Measurements from ENCODE around the gene ANGPTL3.
"Not testable (repeated sequence)": the region's sequence is repeated elsewhere in the genome, so short reads cannot be mapped to it uniquely, and the experiment has no call there.

Gene ANGPTL3, protein sequence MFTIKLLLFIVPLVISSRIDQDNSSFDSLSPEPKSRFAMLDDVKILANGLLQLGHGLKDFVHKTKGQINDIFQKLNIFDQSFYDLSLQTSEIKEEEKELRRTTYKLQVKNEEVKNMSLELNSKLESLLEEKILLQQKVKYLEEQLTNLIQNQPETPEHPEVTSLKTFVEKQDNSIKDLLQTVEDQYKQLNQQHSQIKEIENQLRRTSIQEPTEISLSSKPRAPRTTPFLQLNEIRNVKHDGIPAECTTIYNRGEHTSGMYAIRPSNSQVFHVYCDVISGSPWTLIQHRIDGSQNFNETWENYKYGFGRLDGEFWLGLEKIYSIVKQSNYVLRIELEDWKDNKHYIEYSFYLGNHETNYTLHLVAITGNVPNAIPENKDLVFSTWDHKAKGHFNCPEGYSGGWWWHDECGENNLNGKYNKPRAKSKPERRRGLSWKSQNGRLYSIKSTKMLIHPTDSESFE

DNA sequence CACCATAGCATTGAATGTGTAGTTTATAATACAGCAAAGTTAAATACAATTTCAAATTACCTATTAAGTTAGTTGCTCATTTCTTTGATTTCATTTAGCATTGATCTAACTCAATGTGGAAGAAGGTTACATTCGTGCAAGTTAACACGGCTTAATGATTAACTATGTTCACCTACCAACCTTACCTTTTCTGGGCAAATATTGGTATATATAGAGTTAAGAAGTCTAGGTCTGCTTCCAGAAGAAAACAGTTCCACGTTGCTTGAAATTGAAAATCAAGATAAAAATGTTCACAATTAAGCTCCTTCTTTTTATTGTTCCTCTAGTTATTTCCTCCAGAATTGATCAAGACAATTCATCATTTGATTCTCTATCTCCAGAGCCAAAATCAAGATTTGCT lies at the start of gene ANGPTL3:
ANGPTL3 (plus strand) TSS at position 240 of the 400 bp plus-strand sequence; CDS start at position 287, 47 bp downstream.
- DNase-seq = no peak

DNA sequence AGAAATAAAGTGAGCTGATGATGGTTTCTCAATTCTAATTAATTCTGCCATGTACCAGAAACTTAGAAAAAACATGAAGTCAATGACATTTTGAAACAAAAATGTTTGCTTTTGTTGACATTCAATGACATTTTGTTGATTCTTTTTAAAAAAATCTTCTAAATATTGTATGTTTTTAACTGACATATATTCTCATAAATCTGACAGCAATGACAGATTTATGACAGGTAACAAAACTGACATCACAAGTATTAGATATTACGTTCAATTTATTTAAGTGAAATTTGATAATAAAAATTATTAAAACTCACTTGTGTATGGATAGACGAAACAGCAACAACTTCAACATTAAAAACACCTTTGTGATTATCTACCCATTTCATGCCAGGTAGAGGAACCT lies 36.0 kb upstream of the ANGPTL3 start:
- no peak for DNase-seq

DNA sequence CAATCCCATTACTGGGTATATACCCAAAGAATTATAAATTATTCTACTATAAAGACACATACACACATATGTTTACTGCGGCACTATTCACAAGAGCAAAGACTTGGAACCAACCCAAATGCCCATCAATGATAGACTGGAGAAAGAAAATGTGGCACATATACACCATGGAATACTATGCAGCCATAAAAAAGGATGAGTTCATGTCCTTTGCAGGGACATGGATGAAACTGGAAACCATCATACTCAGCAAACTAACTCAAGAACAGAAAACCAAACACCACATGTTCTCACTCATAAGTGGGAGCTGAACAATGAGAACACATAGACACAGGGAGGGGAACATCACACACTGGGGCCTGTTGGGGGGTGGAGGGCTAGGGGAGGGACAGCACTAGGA lies 30.1 kb upstream of the ANGPTL3 start:
- not testable (repeated sequence) for DNase-seq

DNA sequence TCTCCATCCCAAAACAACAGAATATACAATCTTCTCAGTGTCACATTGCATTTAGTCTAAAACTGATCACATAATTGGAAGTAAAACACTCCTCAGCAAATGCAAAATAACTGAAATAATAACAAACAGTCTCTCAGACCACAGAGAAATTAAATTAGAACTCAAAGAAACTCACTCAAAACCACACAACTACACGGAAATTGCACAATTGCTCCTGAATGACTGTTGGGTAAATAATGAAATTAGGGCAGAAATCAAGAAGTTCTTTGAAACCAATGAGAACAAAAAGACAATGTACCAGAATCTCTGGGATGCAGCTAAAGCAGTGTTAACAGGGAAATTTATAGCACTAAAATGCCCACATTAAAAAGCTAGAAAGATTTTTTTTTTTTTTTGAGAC lies 29.4 kb upstream of the ANGPTL3 start:
- DNase-seq = not testable (repeated sequence)

DNA sequence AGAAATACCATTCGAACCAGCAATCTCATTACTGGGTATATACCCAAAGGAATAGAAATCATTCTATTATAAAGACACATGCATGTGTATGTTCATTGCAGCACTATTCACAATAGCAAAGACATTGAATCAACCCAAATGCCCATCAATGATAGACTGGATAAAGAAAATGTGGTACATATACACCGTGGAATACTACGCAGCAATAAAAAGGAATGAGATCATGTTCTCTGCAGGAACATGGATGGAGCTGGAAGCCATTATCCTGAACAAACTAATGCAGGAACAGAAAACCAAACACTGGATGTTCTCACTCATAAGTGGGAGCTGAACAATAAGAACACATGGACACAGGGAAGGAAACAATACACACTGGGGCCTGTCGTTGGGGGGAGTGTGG lies 25.8 kb upstream of the ANGPTL3 start:
- not testable (repeated sequence) for DNase-seq

GRCh38 chr1:62572476-62572875 lies 24.8 kb upstream of the ANGPTL3 start:
- no peak for DNase-seq

DNA sequence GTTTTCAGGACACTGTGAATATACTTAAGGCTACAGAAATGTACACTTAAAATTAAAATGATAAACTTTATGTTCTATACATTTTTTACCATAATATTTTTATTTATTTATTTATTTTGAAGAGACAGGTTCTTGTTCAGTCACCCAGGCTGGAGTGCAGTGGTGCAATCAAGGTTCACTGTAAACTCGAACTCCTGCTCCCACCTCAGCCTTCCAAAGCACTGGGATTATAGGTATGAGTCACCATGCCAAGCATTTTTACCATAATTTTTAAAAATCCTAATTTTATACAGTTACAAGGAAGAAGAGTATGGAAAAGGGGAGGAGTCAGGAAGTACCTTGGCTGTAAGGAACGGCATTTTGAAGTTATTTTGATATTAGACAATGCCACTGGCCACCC lies 23.6 kb upstream of the ANGPTL3 start:
- DNase-seq = no peak

- DNase-seq = no peak
These were observed 11.7 kb upstream of the ANGPTL3 start for GRCh38 chr1:62585469-62586155.

DNA sequence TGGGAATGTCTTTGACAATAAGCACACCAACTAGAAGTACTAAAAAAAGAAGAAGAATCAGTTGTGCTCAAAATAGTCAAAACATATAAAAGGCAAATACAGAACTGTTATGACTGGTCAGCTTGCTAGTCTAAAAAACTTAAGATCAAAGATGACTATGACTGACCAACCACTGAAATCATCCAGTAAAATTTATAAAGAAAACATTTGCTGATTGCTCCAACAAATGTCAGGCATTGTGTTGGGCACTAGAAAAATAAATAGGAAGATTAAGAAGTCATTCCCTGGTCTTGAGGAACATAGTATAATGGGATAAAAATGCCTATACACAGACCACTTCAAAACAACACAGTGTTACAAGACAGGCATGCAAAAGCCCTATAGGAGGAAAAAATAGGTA lies 9.3 kb upstream of the ANGPTL3 start:
- no peak for DNase-seq

GRCh38 chr1:62589321-62589720 lies 8.0 kb upstream of the ANGPTL3 start:
- DNase-seq = no peak

- no peak for DNase-seq
These were observed 6.9 kb upstream of the ANGPTL3 start for GRCh38 chr1:62590255-62590969.

DNA sequence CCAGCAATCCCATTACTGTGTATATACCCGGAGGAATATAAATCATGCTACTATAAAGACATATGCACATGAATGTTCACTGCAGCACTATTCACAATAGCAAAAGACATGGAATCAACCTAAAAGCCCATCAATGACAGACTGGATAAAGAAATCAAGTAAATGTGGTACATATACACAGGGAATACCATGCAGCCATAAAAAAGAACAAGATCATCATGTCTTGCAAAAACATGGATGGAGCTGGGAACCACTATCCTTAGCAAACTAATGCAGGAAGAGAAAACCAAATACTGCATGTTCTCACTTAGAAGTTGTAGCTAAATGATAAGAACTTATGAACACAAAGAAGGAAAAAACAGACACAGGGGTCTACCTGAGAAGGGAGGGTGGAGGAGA lies 6.4 kb upstream of the ANGPTL3 start:
- no peak for DNase-seq

GRCh38 chr1:62593825-62594394 lies 3.4 kb upstream of the ANGPTL3 start:
- DNase-seq = no peak

GRCh38 chr1:62595647-62596046 lies 1.7 kb upstream of the ANGPTL3 start:
- no peak for DNase-seq

- DNase-seq = no peak
These were observed 1.7 kb downstream of the ANGPTL3 start for GRCh38 chr1:62599044-62599443.

DNA sequence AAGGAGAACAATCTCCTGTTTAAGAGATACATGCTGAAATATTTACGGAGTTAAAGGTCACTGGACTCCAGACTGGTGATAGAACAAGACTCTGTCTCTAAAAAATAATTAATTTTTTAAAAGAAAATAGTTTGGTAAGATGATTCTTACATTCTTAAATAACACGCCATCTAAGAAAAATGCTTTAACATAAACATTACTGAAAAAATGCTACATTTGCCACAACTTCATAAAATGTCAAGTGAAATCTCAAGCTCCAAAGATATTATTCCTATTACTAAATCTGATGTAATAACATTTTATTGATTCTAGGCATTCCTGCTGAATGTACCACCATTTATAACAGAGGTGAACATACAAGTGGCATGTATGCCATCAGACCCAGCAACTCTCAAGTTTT lies 4.1 kb downstream of the ANGPTL3 start:
- DNase-seq = no peak

DNA sequence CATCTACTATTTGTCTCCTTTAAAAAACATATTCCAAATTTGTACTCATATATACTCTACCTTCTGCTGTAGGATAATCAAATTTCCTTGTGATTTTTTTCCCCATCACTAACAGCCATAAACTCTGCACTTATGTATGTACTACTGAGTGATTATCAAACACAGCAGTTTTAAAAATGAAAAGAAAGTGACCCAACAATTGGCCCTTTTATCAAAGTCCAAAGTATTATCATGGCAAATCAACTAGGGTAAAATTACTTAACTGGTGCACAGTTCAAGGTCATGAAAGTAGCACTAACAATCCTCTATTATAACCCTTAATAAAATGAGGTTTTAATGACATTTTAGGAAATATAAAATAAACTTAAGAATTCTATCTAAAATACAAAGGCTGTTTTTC lies 11.6 kb downstream of the ANGPTL3 start:
- DNase-seq = no peak

GRCh38 chr1:62610588-62610987 lies 13.3 kb downstream of the ANGPTL3 start:
- DNase-seq = not testable (repeated sequence)

DNA sequence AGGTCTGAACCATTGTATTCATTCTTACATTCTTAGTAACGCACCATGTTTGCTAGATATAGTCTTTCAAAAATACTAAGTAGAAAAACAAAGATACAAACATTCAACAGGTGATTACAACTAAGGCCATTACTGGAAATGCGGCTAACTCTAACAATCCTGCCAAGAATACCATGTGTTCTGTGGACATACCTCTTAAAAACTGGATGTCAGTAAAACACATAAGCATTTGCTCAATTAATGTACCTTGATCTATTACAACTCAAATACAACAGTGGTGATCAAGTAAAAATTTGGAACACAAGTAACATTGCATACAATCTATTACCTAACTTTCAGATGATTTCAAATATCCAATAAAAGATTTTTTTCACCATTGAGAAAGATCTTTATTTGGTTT lies 15.4 kb downstream of the ANGPTL3 start:
- DNase-seq = no peak

DNA sequence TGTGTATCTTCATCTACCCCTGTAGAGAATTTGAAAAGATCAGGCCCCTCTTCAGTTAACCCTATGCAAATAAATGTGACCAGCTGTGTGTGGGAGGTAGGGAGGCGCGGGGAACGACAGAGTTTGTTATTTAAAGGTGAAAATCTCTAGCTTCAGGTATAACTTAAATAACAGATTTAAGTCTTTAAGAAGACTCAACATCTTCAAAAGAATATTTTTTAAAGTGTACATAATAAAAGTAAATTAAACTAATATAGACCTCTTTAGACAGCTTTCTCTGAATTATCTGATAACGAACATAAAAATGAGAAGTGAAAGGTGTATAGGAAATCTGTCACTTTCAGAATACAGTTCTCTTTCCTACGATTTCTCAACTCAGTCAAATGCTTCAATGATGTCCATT lies 16.0 kb downstream of the ANGPTL3 start:
- DNase-seq = no peak

DNA sequence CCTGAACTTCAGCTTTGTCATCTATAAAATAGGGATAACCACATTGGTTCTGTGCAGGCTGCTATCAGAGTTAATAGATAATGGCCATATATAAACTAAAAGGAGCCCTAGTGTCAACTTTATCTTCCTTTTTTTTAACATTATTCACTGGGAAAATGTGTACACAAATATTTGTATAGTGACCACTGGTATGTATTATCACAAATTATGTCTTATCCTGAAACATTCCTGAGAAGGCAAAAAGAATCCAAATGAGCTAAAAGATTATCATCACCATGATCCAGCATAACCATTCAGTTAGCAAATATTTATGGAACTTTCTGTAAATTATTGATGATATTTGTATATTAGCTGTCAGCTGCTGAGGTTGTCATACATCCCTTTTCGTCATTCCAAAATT lies 16.6 kb downstream of the ANGPTL3 start:
- no peak for DNase-seq

DNA sequence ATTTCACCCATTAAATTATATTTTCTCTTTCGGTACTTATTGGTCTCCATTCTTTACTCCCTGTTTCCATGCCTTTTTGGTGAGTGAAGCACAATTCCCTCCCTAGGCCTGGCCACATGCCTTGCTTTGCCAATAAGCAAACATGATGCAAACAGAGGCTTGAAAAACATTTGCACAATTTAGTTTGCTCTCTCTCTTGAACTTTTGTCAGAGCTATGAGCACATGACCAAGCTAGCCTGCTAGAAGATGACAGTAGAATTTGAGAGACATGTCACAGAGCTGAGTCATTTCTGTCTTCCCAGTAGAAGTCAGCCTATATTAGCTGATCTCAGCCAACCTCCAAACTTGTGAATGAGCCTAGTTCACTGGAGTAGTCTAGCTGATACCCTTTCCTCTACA lies 24.6 kb downstream of the ANGPTL3 start:
- no peak for DNase-seq

GRCh38 chr1:62625415-62625814 lies 28.1 kb downstream of the ANGPTL3 start:
- no peak for DNase-seq
